K562 treated with DMSO at 1 percent for 48 hours (cell line): ENCODE measurements around the gene RNF14. TPM values are rescaled to one million over a fixed set of nuclear protein-coding genes. Genes with fewer than 3 reads are reported as not detected.

Source experiments
- total RNA-seq: library from RNA; unstranded; fragments of 300-600 nt; gene quantifications from 2 replicates; pipeline ENCODE4 v1.2.3, GENCODE V29; 2022; ENCODE audit warnings: low replicate concordance; ENCODE audit errors: extremely low read depth

Gene RNF14, protein sequence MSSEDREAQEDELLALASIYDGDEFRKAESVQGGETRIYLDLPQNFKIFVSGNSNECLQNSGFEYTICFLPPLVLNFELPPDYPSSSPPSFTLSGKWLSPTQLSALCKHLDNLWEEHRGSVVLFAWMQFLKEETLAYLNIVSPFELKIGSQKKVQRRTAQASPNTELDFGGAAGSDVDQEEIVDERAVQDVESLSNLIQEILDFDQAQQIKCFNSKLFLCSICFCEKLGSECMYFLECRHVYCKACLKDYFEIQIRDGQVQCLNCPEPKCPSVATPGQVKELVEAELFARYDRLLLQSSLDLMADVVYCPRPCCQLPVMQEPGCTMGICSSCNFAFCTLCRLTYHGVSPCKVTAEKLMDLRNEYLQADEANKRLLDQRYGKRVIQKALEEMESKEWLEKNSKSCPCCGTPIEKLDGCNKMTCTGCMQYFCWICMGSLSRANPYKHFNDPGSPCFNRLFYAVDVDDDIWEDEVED
- not detected in 2 replicates for total RNA-seq

DNA sequence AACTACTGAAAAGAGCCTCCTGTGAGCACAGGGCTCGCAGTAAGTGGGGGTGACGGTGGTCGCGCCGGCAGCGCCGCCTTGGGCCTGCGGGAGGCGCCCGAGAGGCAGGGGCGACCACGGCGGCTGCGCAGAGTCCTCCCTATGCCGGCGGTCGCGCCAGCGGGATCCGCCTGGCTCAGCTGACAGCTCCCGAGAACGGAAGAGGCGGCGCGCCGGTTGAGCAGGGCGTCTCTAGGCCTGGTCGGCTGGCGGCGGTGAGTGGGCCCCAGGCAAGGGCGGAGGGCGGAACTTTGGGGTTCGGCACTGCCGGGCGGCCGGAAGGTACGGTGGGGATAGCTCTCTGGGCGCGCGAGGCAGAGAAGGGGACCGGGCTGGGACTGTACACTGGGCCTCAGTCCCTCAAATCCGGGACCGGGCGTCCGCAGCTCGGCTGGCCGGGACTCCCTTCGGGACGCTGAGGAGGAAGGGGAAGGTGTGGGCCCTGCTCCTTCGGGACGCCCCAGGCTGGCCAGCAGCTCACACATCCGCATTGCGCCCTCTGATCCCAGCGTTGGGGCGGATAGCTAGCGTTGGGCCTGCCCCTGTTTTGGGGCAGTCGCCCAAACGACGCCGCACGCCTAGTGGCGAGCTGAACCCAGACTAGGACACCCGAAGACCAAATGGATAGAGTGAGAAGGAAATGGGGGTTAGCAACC, at the start of gene RNF14:
TSS of gene RNF14 (plus strand) at position 192 of the 695 bp plus-strand sequence. CDS start 4,484 bp downstream, outside the sequence.

DNA sequence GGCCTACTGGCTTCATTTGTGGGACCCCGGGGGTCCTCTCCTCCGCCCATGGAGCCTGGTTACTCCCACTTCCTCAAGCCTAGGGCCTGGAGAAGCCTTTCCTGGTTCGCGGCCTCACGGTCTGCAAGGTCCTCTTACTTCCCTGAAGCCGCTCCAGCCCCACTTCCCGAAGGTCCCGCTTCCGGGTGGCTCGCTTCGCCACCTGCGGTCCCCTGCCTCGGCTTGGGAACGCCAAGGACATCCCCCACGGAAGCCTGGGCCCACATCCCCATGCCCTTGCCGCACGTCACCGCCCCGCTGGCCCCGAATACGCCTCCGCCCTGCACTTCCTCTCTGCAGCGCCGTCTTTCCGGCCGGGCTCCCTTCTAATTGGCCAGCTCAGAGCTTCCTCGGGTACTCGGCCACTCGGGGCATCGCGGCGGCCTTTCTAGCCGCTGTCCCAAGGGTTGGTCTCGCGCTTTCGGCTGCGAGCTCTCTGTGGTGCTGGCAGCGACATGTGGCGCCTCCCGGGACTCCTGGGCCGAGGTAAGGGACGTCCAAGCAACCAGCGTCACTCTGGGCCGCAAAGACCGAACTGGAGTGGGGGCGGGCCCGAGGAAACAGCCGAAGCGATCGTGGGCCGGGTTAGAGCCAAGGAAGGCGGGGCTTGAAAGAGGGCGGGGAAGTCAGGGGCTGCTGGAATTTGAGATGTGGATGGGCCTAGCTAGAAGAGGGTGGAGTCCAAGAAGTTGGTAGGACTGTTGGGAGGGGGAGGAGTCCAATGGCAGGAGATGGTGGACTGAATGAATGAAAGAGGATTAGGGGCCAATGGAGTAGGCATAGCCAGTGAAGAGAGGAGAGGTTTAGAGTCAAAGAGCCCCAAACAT, 45.2 kb upstream of the RNF14 start, which contains the start of gene DELE1:
TSS of gene DELE1 (plus strand) at position 424 of the 866 bp plus-strand sequence. CDS start at position 495, 71 bp downstream.

DNA sequence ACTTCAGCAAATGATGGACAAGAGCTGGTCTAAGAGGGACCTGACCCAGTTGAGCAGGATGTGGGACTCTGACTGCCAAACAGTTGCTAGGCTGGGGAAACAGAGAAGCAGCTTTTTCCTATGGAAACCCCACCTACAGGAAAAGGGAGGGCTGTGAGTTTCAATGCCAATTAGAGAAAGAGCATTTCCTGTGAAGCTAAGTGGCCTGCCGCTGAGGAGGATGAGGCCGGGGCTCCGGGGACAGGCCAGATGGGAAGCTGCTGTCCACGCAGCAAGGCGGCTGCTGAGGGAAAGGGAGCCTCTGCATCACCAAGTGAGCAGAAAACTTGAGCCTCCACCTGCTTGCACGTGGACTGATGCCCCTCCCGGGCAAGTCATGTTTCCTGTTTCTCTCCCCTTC, 10.8 kb upstream of the RNF14 start, which contains the start of gene PCDH12:
TSS of gene PCDH12 (minus strand) at position 90 of the 400 bp plus-strand sequence. CDS start 351 bp downstream, outside the sequence.

DNA sequence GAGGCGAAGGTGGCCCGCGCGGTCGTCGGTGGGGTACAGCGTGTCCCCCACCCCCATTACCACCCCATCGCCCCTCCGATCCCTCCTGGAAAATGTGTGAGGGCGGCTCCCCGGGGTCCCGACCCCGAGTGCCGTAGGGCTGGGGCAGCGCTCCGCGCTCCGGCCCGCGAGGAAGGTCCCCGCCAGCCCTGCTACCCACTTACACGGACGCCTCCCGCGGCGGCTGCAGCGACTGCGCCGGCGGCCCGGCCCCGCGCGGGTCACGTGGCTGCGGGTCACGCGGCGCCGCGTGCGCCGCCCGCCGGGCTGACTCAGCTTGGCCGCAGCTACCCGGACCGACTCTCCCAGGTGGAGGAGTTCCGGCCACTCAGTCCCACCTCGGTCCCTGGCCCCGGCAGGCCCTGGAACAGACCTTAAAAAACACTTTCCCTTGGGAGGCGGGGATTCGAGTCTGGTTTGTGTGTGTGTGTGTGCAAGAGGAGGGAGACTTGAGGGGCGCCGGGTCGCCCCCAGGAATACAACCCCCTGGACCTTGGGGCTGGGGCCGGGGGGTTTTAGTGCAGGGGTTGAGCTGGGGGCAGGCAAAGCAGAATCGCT, 44.0 kb downstream of the RNF14 start, which contains the start of gene GNPDA1:
TSS of gene GNPDA1 (minus strand) at position 236 of the 597 bp plus-strand sequence. CDS start 992 bp downstream, outside the sequence.

Other genes starting within 250 kb of the RNF14 start
- not detected in 2 replicates for gene PCDH1, start 90.7 kb upstream of the RNF14 start, total RNA-seq
- not detected in 2 replicates for gene DELE1, start 45.2 kb upstream of the RNF14 start, total RNA-seq
- gene PCDH12, start 10.9 kb upstream of the RNF14 start, total RNA-seq, result not detected in 2 replicates
- not detected in 2 replicates for gene GNPDA1, start 43.9 kb downstream of the RNF14 start, total RNA-seq
- not detected in 2 replicates for gene NDFIP1, start 139.7 kb downstream of the RNF14 start, total RNA-seq